GF-D8 (cell line): ENCODE data around the gene FANCE.

ENCODE experiments used
- DNase-seq: peaks from one replicate; lab custom pipeline; 2025; lab: John Stamatoyannopoulos, UW

FANCE gene

GRCh38 chr6:35484921-35485392, 32.8 kb downstream of the FANCE start:
- no peak for DNase-seq

- DNase-seq = no peak
Measured at GRCh38 chr6:35485402-35485877, 33.3 kb downstream of the FANCE start.

- DNase-seq = no peak
Measured at GRCh38 chr6:35486005-35486925, 34.1 kb downstream of the FANCE start.

GRCh38 chr6:35487658-35488516, 35.7 kb downstream of the FANCE start:
- DNase-seq = peak; percentile 75

GRCh38 chr6:35488517-35488862, 36.4 kb downstream of the FANCE start:
- no peak for DNase-seq

GRCh38 chr6:35489066-35489465, 36.9 kb downstream of the FANCE start:
- no peak for DNase-seq

- DNase-seq = no peak
Measured at GRCh38 chr6:35489995-35490791, 38.1 kb downstream of the FANCE start.

GRCh38 chr6:35490821-35491557, 38.9 kb downstream of the FANCE start:
- no peak for DNase-seq

GRCh38 chr6:35491558-35492257, 39.6 kb downstream of the FANCE start:
- DNase-seq = no peak

- DNase-seq = no peak
Measured at GRCh38 chr6:35492258-35492973, 40.3 kb downstream of the FANCE start.

- peak; percentile 10 for DNase-seq
Measured at GRCh38 chr6:35492974-35493284, 40.8 kb downstream of the FANCE start.

GRCh38 chr6:35493307-35493983, 41.3 kb downstream of the FANCE start:
- DNase-seq = no peak

- peak; percentile 20 for DNase-seq
Measured at GRCh38 chr6:35494161-35494563, 42.0 kb downstream of the FANCE start.

GRCh38 chr6:35495258-35496035, 43.3 kb downstream of the FANCE start:
- DNase-seq = no peak

- no peak for DNase-seq
Measured at GRCh38 chr6:35496036-35496840, 44.1 kb downstream of the FANCE start.

- no peak for DNase-seq
Measured at GRCh38 chr6:35496841-35497570, 44.9 kb downstream of the FANCE start, which contains the start of gene TEAD3. TEAD3 (minus strand) TSS chr6:35497079.
